Liver (tissue), 9 donors: ENCODE results near the gene ZNF552. TPM values are rescaled to one million over a fixed set of nuclear protein-coding genes. Genes with fewer than 3 reads are reported as not detected.
"Not testable (repeated sequence)": the region's sequence is repeated elsewhere in the genome, so short reads cannot be mapped to it uniquely, and the experiment has no call there.

ENCODE experiments used
- DNase-seq: peaks from one replicate; pipeline ENCODE4 v3.0.0-alpha.2; 2017; ENCODE audit warnings: low spot score
- H3K27ac ChIP-seq, 2 donors: one replicate each; pipeline ENCODE4 v1.7.0; 2013; ENCODE audit warnings: inconsistent platforms in 2 of 2, low read length in 2 of 2, control low read depth in 1 of 2, low read depth in 1 of 2, mild to moderate bottlenecking in 1 of 2
- H3K27me3 ChIP-seq, 4 donors: one replicate each; pipeline versions ENCODE4 v1.6.1 to v1.7.0; 2013; ENCODE audit warnings: low read length in 3 of 4, inconsistent platforms in 1 of 4, mild to moderate bottlenecking in 1 of 4, moderate library complexity in 1 of 4; ENCODE audit not compliant: control insufficient read depth in 4 of 4, insufficient read depth in 4 of 4
- H3K36me3 ChIP-seq, 4 donors: one replicate each; pipeline versions ENCODE4 v1.6.1 to v1.7.0; 2013; ENCODE audit warnings: low read length in 3 of 4, mild to moderate bottlenecking in 3 of 4, low read depth in 1 of 4, moderate library complexity in 1 of 4; ENCODE audit not compliant: control insufficient read depth in 4 of 4, insufficient read depth in 3 of 4
- H3K4me1 ChIP-seq, 4 donors: one replicate each; pipeline versions ENCODE4 v1.6.1 to v1.7.0; 2013; ENCODE audit warnings: low read length in 3 of 4, mild to moderate bottlenecking in 3 of 4, moderate library complexity in 1 of 4; ENCODE audit not compliant: control insufficient read depth in 4 of 4, insufficient read depth in 4 of 4
- H3K4me3 ChIP-seq, 3 donors: one replicate each; pipeline versions ENCODE4 v1.6.1 to v1.7.0; 2013; ENCODE audit warnings: low read length in 3 of 3, control low read depth in 1 of 3, low read depth in 1 of 3, mild to moderate bottlenecking in 1 of 3
- H3K9ac ChIP-seq, 2 donors: one replicate each; pipeline ENCODE4 v1.7.0; 2013; ENCODE audit warnings: low read length in 2 of 2, mild to moderate bottlenecking in 2 of 2, moderate library complexity in 2 of 2, control low read depth in 1 of 2, low read depth in 1 of 2
- H3K9me3 ChIP-seq, 4 donors: one replicate each; pipeline versions ENCODE4 v1.6.1 to v1.7.0; 2013; ENCODE audit warnings: low read length in 3 of 4; ENCODE audit not compliant: control insufficient read depth in 4 of 4
- CTCF ChIP-seq: fragments of 150-350 bp; IDR thresholded peaks from 2 replicates; pipeline ENCODE4 v1.5.1; 2017; ENCODE audit warnings: improper control_type of control experiment, low read depth, low read length; ENCODE audit not compliant: missing input control
- FOXA1 ChIP-seq: IDR thresholded peaks from 2 replicates; pipeline ENCODE4 v1.6.1; 2016; ENCODE audit warnings: antibody characterized with exemption
- GABPA ChIP-seq, 2 donors: IDR thresholded peaks in 1 of 2; conservative IDR thresholded peaks in 1 of 2; 2 replicates each; pipeline ENCODE4 v1.6.1; 2016; ENCODE audit warnings: antibody characterized with exemption in 2 of 2, mild to moderate bottlenecking in 1 of 2, moderate library complexity in 1 of 2
- HNF4A ChIP-seq, 2 donors: conservative IDR thresholded peaks; 2 replicates each; pipeline ENCODE4 v1.6.1; 2016; ENCODE audit warnings: antibody characterized with exemption in 2 of 2, mild to moderate bottlenecking in 2 of 2
- HNF4G ChIP-seq: IDR thresholded peaks from 2 replicates; pipeline ENCODE4 v1.6.1; 2016; ENCODE audit warnings: antibody characterized with exemption
- JUND ChIP-seq, 2 donors: IDR thresholded peaks; 2 replicates each; pipeline ENCODE4 v1.6.1; 2016; ENCODE audit warnings: antibody characterized with exemption in 2 of 2
- NR2F2 ChIP-seq: IDR thresholded peaks from 2 replicates; pipeline ENCODE4 v1.6.1; 2016; ENCODE audit warnings: antibody characterized with exemption
- RAD21 ChIP-seq, 2 donors: IDR thresholded peaks; 2 replicates each; pipeline ENCODE4 v1.6.1; 2016; ENCODE audit warnings: antibody characterized with exemption in 2 of 2, mild to moderate bottlenecking in 2 of 2
- RXRA ChIP-seq, 2 donors: IDR thresholded peaks; 2 replicates each; pipeline ENCODE4 v1.6.1; 2017 to 2018; ENCODE audit warnings: antibody characterized with exemption in 2 of 2, mild to moderate bottlenecking in 1 of 2
- SP1 ChIP-seq: IDR thresholded peaks from 2 replicates; pipeline ENCODE4 v1.6.1; 2018; ENCODE audit warnings: antibody characterized with exemption, mild to moderate bottlenecking
- YY1 ChIP-seq: IDR thresholded peaks from 2 replicates; pipeline ENCODE4 v1.6.1; 2016; ENCODE audit warnings: antibody characterized with exemption, mild to moderate bottlenecking
- WGBS: extraction: QIAGEN DNeasy Blood & Tissue Kit; methylation state at CpG from one replicate; pipeline ENCODE4 v1.1.7; 2013; 5-methylcytosine and 5-hydroxymethylcytosine counted together
- polyA plus RNA-seq, 2 donors: library from polyadenylated mRNA; stranded (reverse) in 1 of 2; unstranded in 1 of 2; fragments of 200-250 nt in 1 of 2; fragments of >200 nt in 1 of 2; fragmentation: Nextera tagmentation in 1 of 2; extraction: Ambion mirVana in 1 of 2; gene quantifications; one replicate each; pipeline versions ENCODE4 v1.2.1 to v1.2.3, GENCODE V29; 2013 to 2015
- total RNA-seq, 2 donors: library from RNA; depleted of rRNA; stranded (reverse); fragments of >200 nt; gene quantifications; one replicate each; pipeline ENCODE4 v1.2.3, GENCODE V29; 2014
- TF ChIP-seq, protein P1 (sequence below): IDR thresholded peaks from 2 replicates; pipeline ENCODE4 v1.6.1; 2016; ENCODE audit warnings: antibody characterized with exemption
- donor health status: healthy.
- donor health status: healthy.
- donor health status: healthy.
- donor health status: healthy.
- donor health status: healthy.

The ZNF552 gene
- total and polyA plus RNA-seq, 4 donors: 3.1 to 16.1 (median 5.4) TPM

DNA sequence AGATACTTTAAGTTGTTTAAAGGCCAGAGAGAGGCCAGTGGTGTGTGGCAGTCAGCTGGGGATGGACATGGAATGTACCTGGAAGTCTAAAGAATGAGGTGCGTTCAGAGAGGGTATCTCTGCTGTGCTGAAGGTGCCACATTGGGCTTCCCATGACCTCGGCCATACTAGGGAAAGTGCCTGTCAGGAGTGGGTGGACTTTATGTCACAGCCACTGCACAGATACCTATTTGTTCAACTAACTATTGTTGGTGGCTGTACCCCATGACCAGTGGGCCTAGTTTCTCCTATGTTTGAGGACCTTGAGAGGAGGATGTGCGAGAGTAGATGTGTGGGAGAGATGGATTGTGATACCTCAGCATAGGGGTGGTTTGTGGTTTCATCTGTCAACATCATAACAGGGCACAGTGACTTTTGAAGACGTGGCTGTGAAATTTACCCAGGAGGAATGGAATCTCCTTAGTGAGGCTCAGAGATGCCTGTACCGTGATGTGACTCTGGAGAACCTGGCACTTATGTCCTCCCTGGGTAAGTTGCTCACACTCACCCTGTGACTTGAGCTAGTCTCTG is 24.0 kb upstream of the ZNF552 start:
- H3K27ac ChIP-seq, DNase-seq, H3K27me3 ChIP-seq, H3K9ac ChIP-seq, H3K4me1 ChIP-seq, H3K4me3 ChIP-seq, H3K9me3 ChIP-seq: not testable (repeated sequence)
- peaks cover 5 to 25% (median 8%) of the 10 kb centered on the region in 4 donors for H3K36me3 ChIP-seq
- WGBS: 96% methylated on average over 5 of the region's 5 CpGs

DNA sequence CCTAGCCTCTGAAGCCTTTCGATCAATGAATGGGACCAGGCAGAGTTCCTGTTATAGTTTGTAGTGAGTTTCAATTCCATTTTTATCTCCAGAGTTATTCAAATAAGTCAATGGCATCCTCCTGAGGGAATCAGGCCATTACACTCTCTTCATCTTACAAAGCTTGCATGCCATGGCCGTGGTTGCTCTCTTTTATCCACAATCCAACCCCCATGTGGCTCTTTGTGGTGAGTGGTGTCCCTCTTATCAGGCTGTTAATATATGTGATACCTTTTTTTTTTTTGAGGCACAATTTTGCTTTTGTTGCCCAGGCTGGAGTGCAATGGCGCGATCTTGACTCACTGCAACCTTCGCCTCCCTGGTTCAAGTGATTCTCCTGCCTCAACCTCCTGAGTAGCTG is 22.3 kb upstream of the ZNF552 start:
- peaks cover 4 to 21% (median 8%) of the 10 kb centered on the region in 4 donors for H3K36me3 ChIP-seq
- H3K9me3 ChIP-seq, H3K27me3 ChIP-seq, H3K9ac ChIP-seq, H3K4me1 ChIP-seq, H3K27ac ChIP-seq, H3K4me3 ChIP-seq, DNase-seq: not testable (repeated sequence)
- 96% methylated on average over 5 of the region's 5 CpGs for WGBS

DNA sequence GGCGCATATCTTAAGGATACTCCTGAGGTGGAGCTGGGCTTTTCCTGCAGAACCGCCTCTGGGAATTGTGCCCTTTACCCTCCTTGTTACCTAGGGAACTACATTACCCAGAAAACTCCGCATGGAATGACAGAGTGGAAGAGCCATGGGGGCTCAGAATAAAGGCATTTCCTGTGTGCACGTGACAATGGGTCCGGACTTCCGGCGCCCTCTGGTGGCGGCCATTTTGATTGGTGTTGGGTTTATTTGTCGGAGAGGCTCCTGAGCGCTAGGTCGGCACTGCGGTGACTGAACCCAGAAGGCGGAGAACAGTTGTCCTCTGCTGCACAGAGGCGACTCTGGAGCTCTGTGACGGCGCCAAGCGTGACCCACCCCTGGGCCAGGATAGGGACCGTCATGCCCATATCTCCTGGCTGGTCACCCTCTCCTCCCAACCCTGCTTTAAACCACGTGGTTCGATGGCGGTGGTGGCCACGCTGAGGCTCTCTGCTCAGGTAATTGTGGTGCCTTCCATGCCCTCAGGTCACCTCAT is 15.4 kb upstream of the ZNF552 start, which contains the start of gene ZNF587B:
TSS of gene ZNF587B (plus strand) at position 229 of the 532 bp plus-strand sequence. CDS start at position 459, 230 bp downstream.
- WGBS: 36% methylated on average over 22 of the region's 22 CpGs
- H3K9me3 ChIP-seq: no peaks in the 10 kb centered on the region
- DNase-seq: peak; percentile 82
- TF ChIP-seq JUND (IDR thresholded peaks at IDR 0.05) (peak in 1 of 2 donors; percentile 15), HNF4A (conservative IDR thresholded peaks at IDR 0.05) (peak in 1 of 2 donors; percentile 31), RXRA (IDR thresholded peaks at IDR 0.05) (peak; percentile 49 to 88), RAD21 (IDR thresholded peaks at IDR 0.05) (peak; percentile 48 to 58), YY1 (peak; percentile 98), HNF4G (no peak), FOXA1 (no peak), GABPA (IDR thresholded peaks at IDR 0.05 in 1 of 2, conservative IDR thresholded peaks at IDR 0.05 in 1 of 2) (peak; percentile 87 to 90), CTCF (peak; percentile 30), SP1 (peak; percentile 38), NR2F2 (peak; percentile 76)
- TF ChIP-seq, protein P1, sequence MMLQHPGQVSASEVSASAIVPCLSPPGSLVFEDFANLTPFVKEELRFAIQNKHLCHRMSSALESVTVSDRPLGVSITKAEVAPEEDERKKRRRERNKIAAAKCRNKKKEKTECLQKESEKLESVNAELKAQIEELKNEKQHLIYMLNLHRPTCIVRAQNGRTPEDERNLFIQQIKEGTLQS: no peak
- no peaks in the 10 kb centered on the region for H3K27me3 ChIP-seq
- peak within 1 kb of the TSS in 2 of 3 donors; percentile 39 to 63 for H3K4me3 ChIP-seq
- H3K27ac ChIP-seq: peak within 1 kb of the TSS; percentile 40 to 79
- peaks cover 0 to 3% (median 1%) of the 10 kb centered on the region in 4 donors for H3K4me1 ChIP-seq
- no peaks in the 10 kb centered on the region for H3K36me3 ChIP-seq
- H3K9ac ChIP-seq: peak within 1 kb of the TSS in 1 of 2 donors; percentile 22
